CD4-positive, alpha-beta memory T cell (primary cell): ENCODE results near the gene TPBG. TPM values are rescaled to one million over a fixed set of nuclear protein-coding genes. Genes with fewer than 3 reads are reported as not detected.

Source experiments
- CTCF ChIA-PET: fragments of 350-600 bp; sonication (Branson Sonifier 250); formaldehyde crosslinking; loops from one replicate; lab custom pipeline; 2021; ENCODE audit warnings: inconsistent platforms; ENCODE audit not compliant: partially characterized antibody; lab: Charles Lee
- POLR2A ChIA-PET: fragments of 350-600 bp; sonication (Branson Sonifier 250); formaldehyde crosslinking; loops from one replicate; lab custom pipeline; 2021; ENCODE audit not compliant: partially characterized antibody; lab: Charles Lee
- DNase-seq, 5 donors: peaks; one replicate each; pipeline versions ENCODE4 v3.0.0 to v3.0.0-alpha.2; 2020 to 2022; ENCODE audit warnings: mixed read lengths in 1 of 5
- H3K27ac ChIP-seq: one replicate; pipeline ENCODE4 v1.7.0; 2013; ENCODE audit warnings: low read depth, low read length
- H3K27me3 ChIP-seq: 2 replicates; pipeline ENCODE4 v1.7.0; 2013; ENCODE audit warnings: mild to moderate bottlenecking, low read length, moderate library complexity; ENCODE audit not compliant: insufficient read depth
- H3K36me3 ChIP-seq: 2 replicates; pipeline ENCODE4 v1.7.0; 2013; ENCODE audit warnings: mild to moderate bottlenecking, low read length, moderate library complexity; ENCODE audit not compliant: insufficient read depth
- H3K4me1 ChIP-seq: 2 replicates; pipeline ENCODE4 v1.7.0; 2013; ENCODE audit warnings: mild to moderate bottlenecking, low read length, moderate library complexity; ENCODE audit not compliant: insufficient read depth
- H3K4me3 ChIP-seq, 2 donors: one replicate each; pipeline ENCODE4 v1.7.0; 2013; ENCODE audit warnings: low read length in 2 of 2, mild to moderate bottlenecking in 1 of 2
- H3K9me3 ChIP-seq, 2 donors: one replicate each; pipeline ENCODE4 v1.7.0; 2013; ENCODE audit warnings: low read length in 2 of 2, control low read depth in 1 of 2; ENCODE audit not compliant: control insufficient read depth in 1 of 2
- H3K27ac Mint-ChIP-seq, 7 donors: one replicate each; pipeline ENCODE4 v1.8.0; 2020 to 2021; ENCODE audit warnings: mixed read lengths in 7 of 7, mild to moderate bottlenecking in 6 of 7, inconsistent platforms in 3 of 7, moderate library complexity in 3 of 7
- H3K27me3 Mint-ChIP-seq, 2 donors: one replicate each; pipeline ENCODE4 v1.8.0; 2020 to 2021; ENCODE audit warnings: mixed read lengths in 2 of 2
- H3K36me3 Mint-ChIP-seq, 2 donors: one replicate each; pipeline ENCODE4 v1.8.0; 2020 to 2021; ENCODE audit warnings: mixed read lengths in 2 of 2, inconsistent platforms in 1 of 2, mild to moderate bottlenecking in 1 of 2
- H3K4me1 Mint-ChIP-seq, 4 donors: one replicate each; pipeline ENCODE4 v1.8.0; 2020 to 2021; ENCODE audit warnings: mixed read lengths in 4 of 4, mild to moderate bottlenecking in 1 of 4
- H3K4me3 Mint-ChIP-seq, 8 donors: one replicate each; pipeline ENCODE4 v1.8.0; 2020 to 2021; ENCODE audit warnings: mixed read lengths in 8 of 8, mild to moderate bottlenecking in 7 of 8, moderate library complexity in 6 of 8, inconsistent platforms in 3 of 8
- H3K9me3 Mint-ChIP-seq, 8 donors: one replicate each; pipeline ENCODE4 v1.8.0; 2020 to 2021; ENCODE audit warnings: mixed read lengths in 8 of 8, mild to moderate bottlenecking in 5 of 8, inconsistent platforms in 3 of 8, moderate library complexity in 1 of 8
- intact Hi-C: fragments of 100-400 bp; cut with micrococcal nuclease; formaldehyde crosslinking; loops from one replicate; pipeline ENCODE4 v1.15.1; 2023
- polyA plus RNA-seq, 2 donors: library from polyadenylated mRNA; unstranded; fragments of 300-500 nt; fragmentation: Illumina TruSeq; gene quantifications; one replicate each; pipeline ENCODE4 v1.2.3, GENCODE V29; 2021
- total RNA-seq, 2 experiments: library from RNA; stranded (reverse); gene quantifications; one replicate each; pipeline ENCODE4 v1.2.3, GENCODE V29; 2021

The TPBG gene
- total and polyA plus RNA-seq, 4 experiments from 2014 or later: 0.79 to 1.7 (median 1.3) TPM

GRCh38 chr6:82364087-82365015, 734 bp downstream of the TPBG start:
- Mint-ChIP-seq H3K9me3 (peaks cover 0 to 3% (median 0%) of the 10 kb centered on the region in 8 donors), H3K36me3 (peaks cover 0 to 1% of the 10 kb centered on the region in 2 donors), H3K4me3 (peak overlapping the region; percentile 85 to 91 (median 88)), H3K4me1 (peaks cover 7 to 31% (median 21%) of the 10 kb centered on the region in 4 donors), H3K27ac (peak overlapping the region in 3 of 7 donors; percentile 9 to 51 (median 42)), H3K27me3 (peaks cover 15 to 29% of the 10 kb centered on the region in 2 donors)
- peak in 4 of 5 donors; percentile 2 to 34 (median 4) for DNase-seq
- H3K27ac ChIP-seq: no peak overlapping the region
- ChIA-PET CTCF (no interaction called here), POLR2A (no interaction called here)
- peaks cover 11% of the 10 kb centered on the region for H3K4me1 ChIP-seq
- H3K4me3 ChIP-seq: peak overlapping the region; percentile 29 to 52
- intact Hi-C loops: loop anchor here (5.0 kb wide), 1 partner anchor 92 kb away; no protein-coding TSS in a partner anchor
- peaks cover 14% of the 10 kb centered on the region for H3K27me3 ChIP-seq
- H3K9me3 ChIP-seq: no peaks in the 10 kb centered on the region
- H3K36me3 ChIP-seq: no peaks in the 10 kb centered on the region

- POLR2A ChIA-PET: no interaction called here
- H3K4me1 ChIP-seq: peaks cover 11% of the 10 kb centered on the region
- CTCF ChIA-PET: no interaction called here
- Mint-ChIP-seq H3K36me3 (peaks cover 0 to 1% of the 10 kb centered on the region in 2 donors), H3K27ac (peak overlapping the region in 1 of 7 donors; percentile 41), H3K4me1 (peaks cover 7 to 31% (median 21%) of the 10 kb centered on the region in 4 donors), H3K9me3 (peaks cover 0 to 1% (median 0%) of the 10 kb centered on the region in 8 donors), H3K27me3 (peaks cover 15 to 29% of the 10 kb centered on the region in 2 donors), H3K4me3 (peak overlapping the region; percentile 79 to 88 (median 84))
- H3K27me3 ChIP-seq: peaks cover 14% of the 10 kb centered on the region
- no peaks in the 10 kb centered on the region for H3K36me3 ChIP-seq
- intact Hi-C loops: no loop called here
- peak; percentile 1 to 28 (median 11) for DNase-seq
- no peaks in the 10 kb centered on the region for H3K9me3 ChIP-seq
- H3K4me3 ChIP-seq: peak overlapping the region in 1 of 2 donors; percentile 52
- H3K27ac ChIP-seq: no peak overlapping the region
Measured at GRCh38 chr6:82365016-82365795, 1.6 kb downstream of the TPBG start.

- no peak overlapping the region for H3K4me3 ChIP-seq
- no peaks in the 10 kb centered on the region for H3K9me3 ChIP-seq
- no peak overlapping the region for H3K27ac ChIP-seq
- Mint-ChIP-seq H3K27me3 (peaks cover 10 to 22% of the 10 kb centered on the region in 2 donors), H3K27ac (no peak overlapping the region), H3K4me1 (peaks cover 7 to 31% (median 20%) of the 10 kb centered on the region in 4 donors), H3K36me3 (peaks cover 0 to 1% of the 10 kb centered on the region in 2 donors), H3K4me3 (no peak overlapping the region), H3K9me3 (peaks cover 0 to 1% (median 0%) of the 10 kb centered on the region in 8 donors)
- DNase-seq: no peak
- peaks cover 14% of the 10 kb centered on the region for H3K27me3 ChIP-seq
- H3K36me3 ChIP-seq: no peaks in the 10 kb centered on the region
- CTCF ChIA-PET: no interaction called here
- POLR2A ChIA-PET: no interaction called here
- intact Hi-C loops: no loop called here
- peaks cover 11% of the 10 kb centered on the region for H3K4me1 ChIP-seq
Measured at GRCh38 chr6:82367704-82368103, 4.1 kb downstream of the TPBG start.

GRCh38 chr6:82370788-82371187, 7.2 kb downstream of the TPBG start:
- Histone ChIP-seq H3K4me3 (no peak overlapping the region), H3K27me3 (peaks cover 4% of the 10 kb centered on the region), H3K36me3 (no peaks in the 10 kb centered on the region), H3K27ac (no peak overlapping the region), H3K4me1 (no peaks in the 10 kb centered on the region), H3K9me3 (no peaks in the 10 kb centered on the region)
- Mint-ChIP-seq H3K4me3 (no peak overlapping the region), H3K9me3 (peaks cover 0 to 1% (median 0%) of the 10 kb centered on the region in 8 donors), H3K27me3 (peaks cover 10% of the 10 kb centered on the region in 2 donors), H3K4me1 (peaks cover 0 to 6% (median 3%) of the 10 kb centered on the region in 4 donors), H3K36me3 (no peaks in the 10 kb centered on the region), H3K27ac (no peak overlapping the region)
- no peak for DNase-seq
- ChIA-PET CTCF (no interaction called here), POLR2A (no interaction called here)
- intact Hi-C loops: no loop called here

- H3K4me3 ChIP-seq: no peak overlapping the region
- no peak overlapping the region for H3K27ac Mint-ChIP-seq
- DNase-seq: no peak
- no peaks in the 10 kb centered on the region for H3K36me3 Mint-ChIP-seq
- peaks cover 4% of the 10 kb centered on the region in 2 donors for H3K27me3 Mint-ChIP-seq
- POLR2A ChIA-PET: no interaction called here
- no peaks in the 10 kb centered on the region for H3K4me1 ChIP-seq
- no peaks in the 10 kb centered on the region for H3K27me3 ChIP-seq
- no peaks in the 10 kb centered on the region for H3K36me3 ChIP-seq
- no peaks in the 10 kb centered on the region for H3K9me3 Mint-ChIP-seq
- intact Hi-C loops: no loop called here
- CTCF ChIA-PET: no interaction called here
- H3K27ac ChIP-seq: no peak overlapping the region
- H3K9me3 ChIP-seq: no peaks in the 10 kb centered on the region
- H3K4me3 Mint-ChIP-seq: no peak overlapping the region
- H3K4me1 Mint-ChIP-seq: no peaks in the 10 kb centered on the region
Measured at GRCh38 chr6:82371799-82372546, 8.4 kb downstream of the TPBG start.

- no peak for DNase-seq
- POLR2A ChIA-PET: no interaction called here
- peaks cover 4% of the 10 kb centered on the region in 2 donors for H3K27me3 Mint-ChIP-seq
Measured at GRCh38 chr6:82372656-82373055, 9.0 kb downstream of the TPBG start.

More at GRCh38 chr6:82372656-82373055, 9.0 kb downstream of the TPBG start:
- H3K36me3 Mint-ChIP-seq: no peaks in the 10 kb centered on the region
- no peak overlapping the region for H3K27ac Mint-ChIP-seq
- Histone ChIP-seq H3K36me3 (no peaks in the 10 kb centered on the region), H3K9me3 (no peaks in the 10 kb centered on the region), H3K4me1 (no peaks in the 10 kb centered on the region), H3K27ac (no peak overlapping the region), H3K27me3 (no peaks in the 10 kb centered on the region), H3K4me3 (no peak overlapping the region)
- H3K4me3 Mint-ChIP-seq: no peak overlapping the region
- CTCF ChIA-PET: no interaction called here
- intact Hi-C loops: no loop called here
- no peaks in the 10 kb centered on the region for H3K9me3 Mint-ChIP-seq
- no peaks in the 10 kb centered on the region for H3K4me1 Mint-ChIP-seq
